ENCODE results near the gene MRRF.

The MRRF gene

DNA sequence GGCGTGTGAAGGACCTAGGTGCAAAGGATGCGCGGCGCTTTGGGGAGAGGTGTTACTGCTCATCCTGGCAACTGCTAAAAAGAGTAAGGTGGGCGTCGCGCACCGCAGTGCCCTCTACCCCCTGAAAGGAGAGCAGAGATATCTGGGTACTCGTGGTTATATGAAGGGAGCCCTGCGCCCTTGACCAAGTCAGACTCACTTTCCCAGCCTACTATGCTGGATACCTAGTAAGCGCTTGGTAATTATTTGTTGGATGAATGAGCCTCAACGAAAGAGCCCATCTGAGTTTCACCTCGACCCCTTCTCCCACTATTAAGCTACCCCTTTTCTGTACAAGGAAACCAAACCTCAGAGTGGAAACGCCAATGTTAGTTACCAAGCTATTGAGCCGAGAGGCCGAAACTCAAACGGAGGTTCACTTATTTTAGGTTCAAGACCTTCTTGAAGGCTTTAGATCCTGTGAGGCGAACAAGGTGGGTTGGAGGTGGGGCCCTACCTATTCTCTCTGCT, 44.0 kb upstream of the MRRF start:
- DNase-seq (ENCODE audit: low spot score), result no peak
- ATAC-seq (ENCODE audit: low read depth), result no peak
- TF ChIP-seq, protein P1, sequence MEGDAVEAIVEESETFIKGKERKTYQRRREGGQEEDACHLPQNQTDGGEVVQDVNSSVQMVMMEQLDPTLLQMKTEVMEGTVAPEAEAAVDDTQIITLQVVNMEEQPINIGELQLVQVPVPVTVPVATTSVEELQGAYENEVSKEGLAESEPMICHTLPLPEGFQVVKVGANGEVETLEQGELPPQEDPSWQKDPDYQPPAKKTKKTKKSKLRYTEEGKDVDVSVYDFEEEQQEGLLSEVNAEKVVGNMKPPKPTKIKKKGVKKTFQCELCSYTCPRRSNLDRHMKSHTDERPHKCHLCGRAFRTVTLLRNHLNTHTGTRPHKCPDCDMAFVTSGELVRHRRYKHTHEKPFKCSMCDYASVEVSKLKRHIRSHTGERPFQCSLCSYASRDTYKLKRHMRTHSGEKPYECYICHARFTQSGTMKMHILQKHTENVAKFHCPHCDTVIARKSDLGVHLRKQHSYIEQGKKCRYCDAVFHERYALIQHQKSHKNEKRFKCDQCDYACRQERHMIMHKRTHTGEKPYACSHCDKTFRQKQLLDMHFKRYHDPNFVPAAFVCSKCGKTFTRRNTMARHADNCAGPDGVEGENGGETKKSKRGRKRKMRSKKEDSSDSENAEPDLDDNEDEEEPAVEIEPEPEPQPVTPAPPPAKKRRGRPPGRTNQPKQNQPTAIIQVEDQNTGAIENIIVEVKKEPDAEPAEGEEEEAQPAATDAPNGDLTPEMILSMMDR (IDR thresholded peaks at IDR 0.05; ENCODE audit: poor library complexity, severe bottlenecking), result no peak
- Histone ChIP-seq H3K4me3 (ENCODE audit: severe bottlenecking) (no peak overlapping the region), H3K27me3 (ENCODE audit: insufficient read depth, poor library complexity, severe bottlenecking) (peaks cover 24% of the 10 kb centered on the region), H3K9me3 (ENCODE audit: severe bottlenecking) (no peaks in the 10 kb centered on the region), H3K36me3 (ENCODE audit: low read depth) (no peaks in the 10 kb centered on the region), H3K27ac (ENCODE audit: poor library complexity, severe bottlenecking) (no peak overlapping the region), H3K4me1 (ENCODE audit: insufficient read depth, poor library complexity, severe bottlenecking) (no peaks in the 10 kb centered on the region)

DNA sequence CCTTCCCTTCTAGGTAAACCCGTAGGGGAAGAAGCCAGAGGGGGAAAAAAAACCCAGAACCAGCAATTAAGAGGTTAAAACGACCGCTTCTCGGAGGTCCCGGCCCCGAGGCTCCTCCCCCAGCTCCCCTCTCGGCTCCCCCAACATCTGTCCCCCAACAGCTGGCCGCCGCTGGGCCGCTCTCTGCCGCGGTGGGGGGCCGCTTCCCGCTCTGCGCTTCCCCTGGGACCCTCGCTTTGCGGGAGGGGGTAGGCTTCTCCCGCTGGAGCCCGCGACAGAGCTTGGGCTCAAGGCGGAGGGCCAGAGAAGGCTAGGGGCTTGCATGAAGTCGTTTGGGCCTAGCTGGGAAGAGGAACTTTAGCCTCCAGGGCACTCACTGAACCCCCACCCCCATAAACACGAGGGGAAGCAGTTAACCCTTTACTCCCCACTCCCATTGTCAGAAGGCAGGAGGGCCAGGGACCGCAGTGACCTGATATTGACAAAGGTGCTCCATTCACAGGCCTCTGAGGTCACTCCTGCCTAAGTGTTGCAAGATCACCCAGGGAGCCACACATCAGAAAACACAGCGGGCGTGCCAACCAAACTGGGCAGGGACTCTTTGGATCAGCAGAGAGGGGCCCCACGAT, 43.4 kb upstream of the MRRF start:
- Histone ChIP-seq H3K4me3 (ENCODE audit: severe bottlenecking) (no peak overlapping the region), H3K27me3 (ENCODE audit: insufficient read depth, poor library complexity, severe bottlenecking) (peaks cover 27% of the 10 kb centered on the region), H3K36me3 (ENCODE audit: low read depth) (no peaks in the 10 kb centered on the region), H3K27ac (ENCODE audit: poor library complexity, severe bottlenecking) (no peak overlapping the region), H3K9me3 (ENCODE audit: severe bottlenecking) (no peaks in the 10 kb centered on the region), H3K4me1 (ENCODE audit: insufficient read depth, poor library complexity, severe bottlenecking) (no peaks in the 10 kb centered on the region)
- ATAC-seq (ENCODE audit: low read depth), result no peak
- no peak for DNase-seq (ENCODE audit: low spot score)
- TF ChIP-seq, protein P1 (IDR thresholded peaks at IDR 0.05; ENCODE audit: poor library complexity, severe bottlenecking), result no peak

DNA sequence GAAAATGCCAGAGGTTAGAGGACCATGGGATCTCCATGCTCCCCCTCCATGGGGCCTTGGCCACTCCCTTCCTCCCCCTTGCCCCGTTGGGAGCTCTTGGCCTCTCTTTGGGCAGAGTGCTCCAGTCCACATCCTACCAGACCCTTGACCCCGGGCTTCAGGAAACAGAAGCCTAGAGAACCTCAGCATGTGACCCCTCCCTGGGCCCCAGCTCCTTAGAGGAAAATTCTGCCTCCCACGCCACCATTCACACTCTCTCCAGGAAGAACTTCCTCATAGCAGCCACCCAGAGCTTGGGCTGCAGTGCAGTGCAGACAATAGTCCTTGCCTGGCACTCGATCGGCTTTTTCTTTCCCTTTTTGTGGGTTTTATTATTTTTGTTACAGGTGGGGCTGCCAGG, 41.9 kb upstream of the MRRF start:
- Histone ChIP-seq H3K9me3 (ENCODE audit: severe bottlenecking) (no peaks in the 10 kb centered on the region), H3K27me3 (ENCODE audit: insufficient read depth, poor library complexity, severe bottlenecking) (peaks cover 41% of the 10 kb centered on the region), H3K4me1 (ENCODE audit: insufficient read depth, poor library complexity, severe bottlenecking) (no peaks in the 10 kb centered on the region), H3K27ac (ENCODE audit: poor library complexity, severe bottlenecking) (no peak overlapping the region), H3K36me3 (ENCODE audit: low read depth) (no peaks in the 10 kb centered on the region), H3K4me3 (ENCODE audit: severe bottlenecking) (no peak overlapping the region)
- TF ChIP-seq, protein P1 (IDR thresholded peaks at IDR 0.05; ENCODE audit: poor library complexity, severe bottlenecking), result no peak
- DNase-seq (ENCODE audit: low spot score) (no peak), ATAC-seq (ENCODE audit: low read depth) (no peak)

DNA sequence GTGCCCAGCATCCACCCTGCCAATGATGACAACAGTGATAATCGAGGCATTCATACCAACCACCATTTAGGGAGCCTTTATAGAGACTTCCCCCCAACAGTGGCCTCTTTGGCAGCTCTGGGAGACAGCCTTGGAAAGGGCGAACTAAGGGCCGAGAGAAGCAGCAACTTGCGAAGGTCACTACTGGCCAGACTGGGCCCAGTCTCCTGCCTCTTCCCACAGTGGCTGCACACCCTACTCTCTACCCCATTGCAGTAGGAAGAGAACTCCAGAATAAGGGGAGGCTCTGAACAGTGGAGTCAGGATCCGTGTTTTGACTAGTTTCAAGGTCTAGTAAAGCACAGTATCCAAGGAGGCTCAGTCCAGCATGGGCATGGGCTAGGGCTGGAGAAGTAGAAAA, 41.2 kb upstream of the MRRF start:
- TF ChIP-seq, protein P1 (IDR thresholded peaks at IDR 0.05; ENCODE audit: poor library complexity, severe bottlenecking), result no peak
- Histone ChIP-seq H3K36me3 (ENCODE audit: low read depth) (no peaks in the 10 kb centered on the region), H3K27ac (ENCODE audit: poor library complexity, severe bottlenecking) (no peak overlapping the region), H3K4me1 (ENCODE audit: insufficient read depth, poor library complexity, severe bottlenecking) (no peaks in the 10 kb centered on the region), H3K4me3 (ENCODE audit: severe bottlenecking) (no peak overlapping the region), H3K9me3 (ENCODE audit: severe bottlenecking) (no peaks in the 10 kb centered on the region), H3K27me3 (ENCODE audit: insufficient read depth, poor library complexity, severe bottlenecking) (peaks cover 44% of the 10 kb centered on the region)
- DNase-seq (ENCODE audit: low spot score) (no peak), ATAC-seq (ENCODE audit: low read depth) (no peak)

Measured in RWPE2 (cell line).